Right ventricle myocardium superior (tissue), 1 donor: ENCODE results near the gene EXOC4. TPM values are rescaled to one million over a fixed set of nuclear protein-coding genes. Genes with fewer than 3 reads are reported as not detected.

ENCODE experiments used
- ATAC-seq: fragments of 200-7000 bp; cut with Tn5 transposase; one replicate; pipeline ENCODE4 v1.9.1; 2020; ENCODE audit warnings: mild to moderate bottlenecking; ENCODE audit not compliant: poor library complexity
- DNase-seq: peaks from one replicate; pipeline ENCODE4 v3.0.0-alpha.2; 2020
- intact Hi-C: fragments of 100-400 bp; cut with DNase I; formaldehyde crosslinking; loops from one replicate; pipeline ENCODE4 v1.11.2; 2022
- total RNA-seq: library from RNA; stranded (reverse); fragmentation: NEBNext Ultra II Directional; extraction: Animal tissue kit (Norgen Biotek cat#: 25700); gene quantifications from one replicate; pipeline ENCODE4 v1.2.1, GENCODE V29; 2021
- donor health status: DM: no; HTN: yes; CAD: no; lungs with severe emphysema.

EXOC4 gene
- total RNA-seq, 1 donor from 2014 or later = 32.5 TPM

- intact Hi-C loops = no loop called here
- no peak for ATAC-seq
- DNase-seq = no peak
Measured at GRCh38 chr7:133662830-133663229, 410.0 kb downstream of the EXOC4 start.

DNA sequence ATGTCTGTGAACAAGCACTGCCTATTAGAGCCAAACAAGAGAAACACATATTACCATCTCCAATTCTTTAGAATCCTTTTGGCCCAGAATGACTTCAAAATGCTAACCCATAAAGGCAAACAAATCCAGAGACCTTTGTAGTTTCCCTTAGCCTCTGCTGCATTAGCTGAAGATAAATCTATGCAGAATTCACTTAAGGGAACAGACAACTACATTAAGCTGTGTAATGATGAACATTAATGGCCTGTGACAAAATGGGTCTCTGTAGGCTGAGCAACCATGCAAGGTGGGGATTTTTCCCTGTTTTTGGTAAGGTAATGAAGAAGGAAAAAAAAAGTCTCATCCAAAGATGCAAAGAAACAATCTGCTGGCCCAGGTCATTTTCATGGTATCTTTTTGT, 411.6 kb downstream of the EXOC4 start:
- intact Hi-C loops = no loop called here
- ATAC-seq (no peak), DNase-seq (no peak)

- ATAC-seq = no peak
- DNase-seq = no peak
- intact Hi-C loops = no loop called here
Measured at GRCh38 chr7:133668296-133669060, 415.6 kb downstream of the EXOC4 start.

DNA sequence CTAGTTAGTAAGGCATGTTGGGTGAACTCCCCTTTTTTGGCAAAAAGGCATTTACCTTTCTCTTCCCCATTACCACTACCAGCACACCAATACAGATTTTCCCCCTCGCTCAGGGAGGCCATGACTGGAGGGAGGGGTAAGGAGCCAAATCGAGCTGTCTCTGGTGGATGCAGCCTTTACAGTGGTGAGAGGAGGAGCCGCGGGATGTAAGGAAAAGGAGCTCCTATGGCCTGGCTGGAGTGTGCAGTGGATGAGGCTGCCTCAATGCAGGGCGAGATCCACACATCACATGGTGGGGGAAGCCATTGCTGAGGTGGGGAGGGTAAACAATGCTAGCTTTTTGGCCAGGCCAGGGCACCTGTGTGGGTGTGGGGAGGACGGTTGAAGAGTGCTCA, 416.2 kb downstream of the EXOC4 start:
- intact Hi-C loops = no loop called here

GRCh38 chr7:133670250-133670649, 417.4 kb downstream of the EXOC4 start:
- intact Hi-C loops = no loop called here
- DNase-seq = no peak
- no peak for ATAC-seq

More for the DNA sequence above, 416.2 kb downstream of the EXOC4 start:
- ATAC-seq (no peak), DNase-seq (no peak)

DNA sequence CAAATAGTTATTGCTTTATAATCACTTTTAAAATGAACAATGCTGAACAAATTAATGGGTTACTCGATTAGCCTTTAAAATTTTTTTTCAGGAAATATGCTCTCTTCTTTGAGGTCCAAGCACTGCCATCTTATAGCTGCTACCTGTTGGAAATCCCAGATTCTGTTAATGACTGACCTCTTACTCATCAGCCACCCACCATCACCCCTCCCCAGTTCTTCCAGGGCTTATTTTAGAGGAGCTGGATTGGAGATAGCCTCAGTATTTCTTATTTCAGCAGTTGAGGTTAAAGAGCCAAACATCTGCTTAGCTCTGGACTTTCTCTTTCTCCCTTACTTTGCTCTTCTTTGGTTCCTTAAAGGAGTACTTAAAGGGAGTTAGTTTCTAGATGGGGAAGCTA, 420.0 kb downstream of the EXOC4 start:
- no peak for ATAC-seq
- intact Hi-C loops = no loop called here
- no peak for DNase-seq

GRCh38 chr7:133674079-133674763, 421.3 kb downstream of the EXOC4 start:
- DNase-seq (no peak), ATAC-seq (no peak)
- intact Hi-C loops = no loop called here

GRCh38 chr7:133675510-133676218, 422.8 kb downstream of the EXOC4 start:
- DNase-seq (no peak), ATAC-seq (no peak)
- intact Hi-C loops = no loop called here

GRCh38 chr7:133676805-133677370, 424.0 kb downstream of the EXOC4 start:
- DNase-seq = no peak
- no peak for ATAC-seq
- intact Hi-C loops = no loop called here

GRCh38 chr7:133678137-133678814, 425.4 kb downstream of the EXOC4 start:
- ATAC-seq (no peak), DNase-seq (no peak)
- intact Hi-C loops = no loop called here

- ATAC-seq = no peak
- intact Hi-C loops = no loop called here
- no peak for DNase-seq
Measured at GRCh38 chr7:133679977-133680376, 427.1 kb downstream of the EXOC4 start.

DNA sequence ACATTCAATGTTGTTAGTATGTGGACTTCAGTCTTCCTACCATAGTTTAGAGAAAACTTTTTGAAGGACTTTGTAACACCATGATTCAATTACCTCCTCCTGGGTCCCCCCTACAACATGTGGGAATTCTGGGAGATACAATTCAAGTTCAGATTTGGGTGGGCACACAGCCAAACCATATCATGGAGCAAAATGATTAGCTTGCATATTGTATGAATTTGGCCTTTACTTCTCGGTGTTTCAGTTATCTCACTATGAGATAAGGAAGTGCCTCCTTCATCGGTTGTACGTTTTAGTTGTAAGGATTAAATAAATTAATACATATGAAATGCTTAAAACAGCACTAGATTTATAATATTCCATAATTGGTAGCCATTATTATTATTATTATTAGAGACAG, 428.7 kb downstream of the EXOC4 start:
- no peak for DNase-seq
- intact Hi-C loops = no loop called here
- no peak for ATAC-seq

GRCh38 chr7:133682364-133683181, 429.7 kb downstream of the EXOC4 start:
- ATAC-seq = no peak
- DNase-seq = no peak
- intact Hi-C loops = no loop called here

DNA sequence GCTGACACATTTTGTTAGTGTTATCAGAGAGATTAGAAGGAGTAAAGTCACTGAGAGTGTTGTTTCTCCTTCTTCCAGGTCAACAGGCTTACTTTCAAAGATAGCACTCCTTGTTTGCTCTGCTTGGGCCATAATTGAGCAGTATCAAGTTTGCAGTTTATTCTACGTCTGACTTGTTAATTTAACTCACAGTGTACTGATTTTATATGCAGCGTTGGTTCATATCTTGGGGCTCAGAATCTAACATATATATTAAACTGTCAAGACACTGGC, 430.2 kb downstream of the EXOC4 start:
- intact Hi-C loops = no loop called here
- no peak for ATAC-seq
- DNase-seq = no peak

DNA sequence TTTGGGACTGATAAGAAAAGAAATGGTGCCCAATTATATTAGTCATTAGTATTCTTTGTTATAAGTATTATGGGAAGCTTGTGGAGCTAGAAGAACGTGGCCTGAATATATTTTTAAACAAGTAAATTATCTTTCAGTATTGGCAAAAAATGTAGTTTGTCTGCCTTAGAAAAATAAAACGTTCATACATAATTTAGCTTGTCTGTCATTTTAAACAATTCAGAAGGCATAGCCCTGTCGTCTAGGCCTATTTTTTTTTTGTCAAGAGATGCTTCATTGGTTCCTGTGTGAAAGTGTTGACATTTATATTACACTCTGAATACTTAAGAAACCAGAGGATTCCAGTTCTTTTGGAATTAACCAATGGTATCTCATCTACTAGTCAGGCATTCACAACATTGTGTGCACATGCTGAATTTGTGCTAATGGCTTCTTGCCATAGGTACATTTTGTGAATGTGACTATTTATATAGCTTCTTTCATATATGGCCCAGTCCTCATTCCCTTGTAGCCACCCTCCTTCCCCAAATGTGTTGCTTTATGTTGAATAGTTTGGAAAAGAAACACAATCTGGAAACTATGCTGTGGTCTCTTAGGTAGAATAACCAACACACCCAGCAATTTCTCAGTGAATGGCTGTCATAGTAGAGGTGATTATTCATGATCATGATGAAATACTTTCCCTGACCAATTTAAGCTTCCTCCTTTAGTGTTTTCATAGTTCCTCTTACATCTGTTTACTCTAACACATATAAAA, 435.8 kb downstream of the EXOC4 start:
- intact Hi-C loops = no loop called here
- no peak for DNase-seq
- peak; percentile 20 for ATAC-seq

GRCh38 chr7:133690740-133691139, 437.9 kb downstream of the EXOC4 start:
- intact Hi-C loops = no loop called here
- DNase-seq (no peak), ATAC-seq (no peak)

GRCh38 chr7:133691727-133692610, 439.1 kb downstream of the EXOC4 start:
- ATAC-seq (peak; percentile 58), DNase-seq (no peak)
- intact Hi-C loops = no loop called here
